HG03354 (cell line): ENCODE results near the gene NFXL1.

Experiments used
- ATAC-seq: cut with Tn5 transposase; IDR thresholded peaks from one replicate; pipeline ENCODE4 v1.9.1; 2021; ENCODE audit warnings: mild to moderate bottlenecking; ENCODE audit not compliant: unreplicated experiment, poor library complexity, severe bottlenecking

The NFXL1 gene

DNA sequence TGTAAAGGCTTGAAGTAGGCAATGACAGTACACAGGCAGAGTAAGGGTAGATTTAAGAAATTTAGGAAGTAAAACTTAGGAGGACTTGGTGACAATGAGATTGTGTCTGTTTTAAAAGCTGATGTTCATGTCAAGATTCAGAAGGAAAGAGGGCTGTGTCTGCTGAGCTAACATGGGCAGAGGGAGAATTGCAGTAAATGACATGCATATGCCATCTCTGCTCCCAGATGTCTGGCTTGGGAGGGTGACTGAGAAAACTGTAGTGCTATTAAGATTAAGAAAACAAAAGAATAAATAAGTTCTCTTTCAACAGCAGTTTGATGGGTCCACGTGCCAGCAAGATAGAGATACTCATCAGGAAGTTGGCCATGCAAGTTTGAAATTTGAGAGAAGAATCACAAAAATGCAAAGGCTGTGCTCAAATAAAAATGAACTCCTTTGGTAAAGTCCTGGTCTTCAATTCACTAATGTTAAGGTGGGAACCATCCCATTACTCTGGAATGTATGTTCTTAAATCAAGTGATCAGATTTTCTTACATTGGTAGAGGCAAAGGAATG lies 7.2 kb downstream of the NFXL1 start:
- no peak for ATAC-seq

GRCh38 chr4:47899639-47900038 lies 14.7 kb downstream of the NFXL1 start:
- ATAC-seq = no peak

DNA sequence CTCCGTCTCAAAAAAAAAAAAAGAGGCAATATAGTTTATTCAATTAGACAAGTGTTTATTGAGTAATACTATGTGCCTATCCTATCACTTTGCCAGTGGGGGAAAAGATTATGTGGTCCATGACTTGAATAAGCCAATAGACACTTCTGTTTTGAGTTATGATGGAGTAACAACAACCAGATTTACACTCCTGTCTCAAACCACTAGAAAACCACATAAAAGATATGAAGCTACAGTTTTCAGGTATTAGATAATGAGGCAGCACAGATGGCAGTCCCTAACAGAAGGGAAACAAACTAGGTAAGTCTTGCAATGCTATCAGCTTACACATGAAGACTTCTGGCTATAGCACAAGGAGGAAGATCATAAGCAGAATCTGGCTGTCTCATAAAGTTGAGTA lies 22.5 kb downstream of the NFXL1 start:
- ATAC-seq = no peak

GRCh38 chr4:47882228-47882627 lies 32.2 kb downstream of the NFXL1 start:
- ATAC-seq = no peak

DNA sequence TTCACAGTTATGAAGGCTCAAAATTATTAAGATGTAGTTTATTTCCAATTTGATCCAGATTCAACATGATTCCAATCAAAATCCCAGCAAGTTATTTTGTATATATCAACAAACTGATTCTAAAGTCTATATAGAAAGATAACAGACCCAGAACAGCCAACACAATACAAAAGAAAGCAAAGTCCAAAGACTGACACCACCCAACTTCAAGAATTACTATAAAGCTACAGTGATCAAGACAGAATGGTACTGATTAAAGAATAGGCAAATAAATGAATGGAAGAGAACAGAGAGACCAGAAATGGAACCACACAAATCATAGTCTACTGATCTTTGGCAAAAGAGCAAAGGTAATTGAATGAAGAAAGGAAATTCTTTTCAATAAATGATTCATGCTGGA lies 34.9 kb downstream of the NFXL1 start:
- no peak for ATAC-seq

DNA sequence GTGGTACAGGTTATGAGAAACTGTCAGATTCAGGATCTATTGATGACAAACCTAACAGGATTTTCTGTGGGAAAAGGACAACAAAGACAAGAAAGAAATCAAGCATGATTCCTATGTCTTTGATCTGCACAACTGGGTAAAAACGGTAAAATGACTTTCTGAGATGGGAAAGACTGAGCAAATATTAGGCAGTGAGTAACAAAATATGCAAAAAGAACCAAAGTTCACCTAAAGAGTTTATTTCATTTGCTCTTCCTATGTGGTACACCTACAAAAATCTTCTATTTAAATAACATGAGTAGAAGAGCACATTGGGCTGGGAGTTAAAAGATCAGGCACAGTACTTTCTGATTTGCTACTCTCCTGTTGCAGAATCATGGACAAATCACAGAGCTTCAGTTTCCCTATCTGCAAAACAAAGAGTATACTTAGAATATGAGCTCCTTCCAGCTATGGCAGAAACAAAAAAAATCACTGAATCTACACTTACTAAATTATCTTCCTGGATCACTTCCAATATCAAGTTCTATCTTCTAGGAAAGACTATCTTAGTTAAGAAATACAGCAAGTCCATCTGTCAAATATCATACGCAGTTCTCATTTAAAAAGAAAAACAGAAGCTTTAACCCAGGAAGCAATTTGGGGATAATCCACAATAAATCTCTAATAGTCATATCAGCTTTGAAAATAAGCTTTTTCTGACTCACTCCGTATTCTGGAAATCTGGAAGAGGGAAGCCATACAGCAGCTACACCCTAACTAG lies 37.4 kb downstream of the NFXL1 start:
- no peak for ATAC-seq

DNA sequence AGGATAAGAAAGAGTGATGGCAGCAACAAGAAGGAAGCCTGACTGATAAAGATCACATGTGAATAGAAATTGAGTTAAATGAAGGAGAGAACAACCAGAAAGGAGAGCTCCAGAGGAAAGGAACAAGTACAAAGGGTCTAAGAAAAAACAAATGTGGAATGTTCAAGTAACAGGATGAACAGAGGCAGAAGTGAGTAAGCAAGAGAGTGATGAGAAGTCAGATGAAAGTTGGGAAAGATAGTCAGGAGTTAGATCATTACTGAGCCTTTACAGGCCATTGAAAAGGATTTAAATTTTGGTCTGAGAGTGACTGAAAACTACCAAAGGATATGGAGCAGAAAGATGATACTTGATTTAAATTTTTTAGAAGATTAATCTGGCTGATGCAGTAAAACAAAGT lies 38.1 kb downstream of the NFXL1 start:
- no peak for ATAC-seq

GRCh38 chr4:47873877-47874541 lies 40.4 kb downstream of the NFXL1 start:
- no peak for ATAC-seq

GRCh38 chr4:47863486-47863885 lies 50.9 kb downstream of the NFXL1 start:
- ATAC-seq = no peak

DNA sequence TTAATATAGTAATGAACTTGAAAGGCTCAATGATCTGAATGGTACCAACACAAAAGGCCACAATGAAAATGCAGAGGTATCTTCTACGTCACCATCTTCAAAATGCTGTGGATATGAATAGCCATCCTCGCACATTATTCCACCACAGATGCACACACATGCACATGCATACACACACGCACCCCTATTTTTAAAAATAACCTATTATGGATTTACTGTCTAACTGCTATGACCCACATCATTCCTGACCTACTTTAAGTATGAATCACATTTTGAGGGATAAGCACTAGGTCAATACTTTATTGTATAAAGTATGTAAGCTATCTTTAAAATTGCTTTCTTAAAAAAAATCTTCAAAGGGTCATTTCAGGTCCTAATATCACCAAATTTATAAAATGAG lies 52.1 kb downstream of the NFXL1 start:
- ATAC-seq = no peak

DNA sequence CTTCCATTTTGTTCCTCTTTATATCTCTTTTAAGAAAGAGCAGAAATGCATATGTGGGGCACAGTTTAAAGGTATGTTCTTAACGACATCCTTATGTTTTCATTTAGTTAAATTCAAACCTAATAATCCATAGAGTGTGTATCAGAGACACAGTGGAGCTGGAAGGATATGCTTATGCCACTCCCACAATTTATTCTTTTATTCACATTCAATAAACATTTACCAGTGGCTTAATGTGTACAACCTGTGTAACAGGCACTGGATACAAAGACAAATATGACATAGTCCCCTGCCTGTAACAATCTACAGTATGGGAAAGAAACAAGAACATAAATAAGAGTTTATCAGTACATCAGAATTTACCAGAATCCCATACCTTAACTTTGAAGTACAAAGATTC lies 54.1 kb downstream of the NFXL1 start:
- no peak for ATAC-seq

DNA sequence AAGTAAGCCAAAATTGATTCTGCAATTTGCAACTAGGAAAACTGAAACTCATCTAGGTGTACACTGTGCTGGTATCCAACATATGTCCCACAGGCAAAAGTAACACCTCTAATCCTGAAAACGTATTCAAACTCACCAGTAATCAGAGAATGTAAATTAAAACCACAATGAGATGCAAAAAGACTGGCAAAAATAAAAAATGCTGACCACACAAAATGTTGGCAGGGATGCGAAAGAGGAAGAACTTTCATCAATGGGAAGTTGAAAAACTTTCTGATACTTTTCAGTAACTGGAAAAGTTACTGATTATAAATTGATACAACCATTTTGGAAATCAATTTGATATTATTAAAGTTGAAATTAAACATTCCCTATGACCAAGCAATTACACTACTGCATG lies 56.4 kb downstream of the NFXL1 start:
- ATAC-seq = no peak

- ATAC-seq = no peak
Observed at GRCh38 chr4:47856713-47857112, 57.7 kb downstream of the NFXL1 start.

DNA sequence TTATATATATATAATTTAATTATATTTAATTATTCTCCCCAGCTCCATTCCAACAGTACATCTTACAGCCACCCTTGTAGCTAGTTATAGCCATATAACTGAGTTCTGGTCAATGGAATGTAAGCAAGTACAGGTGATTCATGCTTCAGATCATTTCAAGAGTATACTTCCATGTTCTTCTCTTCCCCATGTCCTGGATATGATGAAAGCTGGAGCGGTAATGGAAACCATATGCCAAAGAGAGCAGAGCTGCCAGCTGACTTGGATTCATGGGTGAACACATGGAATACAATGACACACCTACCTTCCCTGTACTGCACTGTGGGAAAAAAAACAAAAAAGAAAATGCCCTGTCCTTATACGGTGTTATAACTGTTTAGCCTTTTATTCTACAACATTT lies 59.0 kb downstream of the NFXL1 start:
- ATAC-seq = no peak

DNA sequence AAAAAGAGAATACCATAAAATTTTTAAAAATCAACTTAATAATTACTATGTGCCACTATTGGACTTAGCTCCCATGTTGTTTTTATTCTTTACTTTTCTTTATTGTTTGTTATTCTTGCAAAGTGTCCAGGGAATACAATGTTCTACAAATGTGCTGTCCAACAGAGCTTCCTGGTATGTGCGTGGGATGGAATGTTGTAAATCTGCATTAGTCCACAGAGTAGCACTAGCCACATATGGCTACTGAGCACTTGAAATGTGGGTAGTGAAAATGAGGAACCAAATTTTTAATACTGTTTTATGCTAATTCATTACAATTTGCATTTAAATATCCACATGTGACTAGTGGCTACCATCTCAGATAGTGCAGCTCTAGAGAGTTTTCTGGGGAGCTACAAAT lies 62.2 kb downstream of the NFXL1 start:
- no peak for ATAC-seq

DNA sequence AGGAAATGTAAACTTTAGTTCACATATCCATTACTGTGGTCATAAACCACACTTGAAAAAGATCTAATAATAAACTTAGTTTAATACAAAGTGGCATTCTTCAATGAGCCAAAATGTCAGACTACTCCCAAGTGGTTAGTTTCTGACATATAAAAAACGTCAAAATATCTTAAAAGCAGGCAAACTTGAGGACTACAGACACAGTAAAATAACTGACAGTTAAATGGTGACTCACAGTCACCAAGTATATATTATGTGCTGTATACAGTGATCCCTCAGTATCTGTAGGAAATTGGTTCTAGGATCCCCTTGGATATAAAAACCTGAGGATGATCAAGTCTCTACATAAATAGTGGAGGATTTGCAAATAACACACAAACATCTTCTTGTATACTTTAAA lies 64.9 kb downstream of the NFXL1 start:
- no peak for ATAC-seq

GRCh38 chr4:47848041-47848440 lies 66.3 kb downstream of the NFXL1 start:
- no peak for ATAC-seq

- ATAC-seq = no peak
Observed at GRCh38 chr4:47842985-47843384, 71.4 kb downstream of the NFXL1 start.

GRCh38 chr4:47840291-47840690 lies 74.1 kb downstream of the NFXL1 start:
- no peak for ATAC-seq

- ATAC-seq = peak; percentile 57
Observed at GRCh38 chr4:47839259-47839658, 75.1 kb downstream of the NFXL1 start.

GRCh38 chr4:47838445-47838844 lies 75.9 kb downstream of the NFXL1 start:
- no peak for ATAC-seq
